GM18505 (cell line): Measurements from ENCODE around the gene PDE5A.
A peak's percentile ranks its signal among the peaks of the same experiment; 100 is the strongest.

ENCODE experiments used
- ATAC-seq: cut with Tn5 transposase; IDR thresholded peaks from one replicate; pipeline ENCODE4 v1.9.1; 2021; ENCODE audit not compliant: unreplicated experiment
- POLR2A ChIP-seq: IDR thresholded peaks from 4 replicates; pipeline ENCODE4 v1.6.1; 2011; ENCODE audit warnings: borderline replicate concordance; ENCODE audit not compliant: insufficient read depth, insufficient read length; ENCODE audit errors: extremely low read depth

PDE5A gene

DNA sequence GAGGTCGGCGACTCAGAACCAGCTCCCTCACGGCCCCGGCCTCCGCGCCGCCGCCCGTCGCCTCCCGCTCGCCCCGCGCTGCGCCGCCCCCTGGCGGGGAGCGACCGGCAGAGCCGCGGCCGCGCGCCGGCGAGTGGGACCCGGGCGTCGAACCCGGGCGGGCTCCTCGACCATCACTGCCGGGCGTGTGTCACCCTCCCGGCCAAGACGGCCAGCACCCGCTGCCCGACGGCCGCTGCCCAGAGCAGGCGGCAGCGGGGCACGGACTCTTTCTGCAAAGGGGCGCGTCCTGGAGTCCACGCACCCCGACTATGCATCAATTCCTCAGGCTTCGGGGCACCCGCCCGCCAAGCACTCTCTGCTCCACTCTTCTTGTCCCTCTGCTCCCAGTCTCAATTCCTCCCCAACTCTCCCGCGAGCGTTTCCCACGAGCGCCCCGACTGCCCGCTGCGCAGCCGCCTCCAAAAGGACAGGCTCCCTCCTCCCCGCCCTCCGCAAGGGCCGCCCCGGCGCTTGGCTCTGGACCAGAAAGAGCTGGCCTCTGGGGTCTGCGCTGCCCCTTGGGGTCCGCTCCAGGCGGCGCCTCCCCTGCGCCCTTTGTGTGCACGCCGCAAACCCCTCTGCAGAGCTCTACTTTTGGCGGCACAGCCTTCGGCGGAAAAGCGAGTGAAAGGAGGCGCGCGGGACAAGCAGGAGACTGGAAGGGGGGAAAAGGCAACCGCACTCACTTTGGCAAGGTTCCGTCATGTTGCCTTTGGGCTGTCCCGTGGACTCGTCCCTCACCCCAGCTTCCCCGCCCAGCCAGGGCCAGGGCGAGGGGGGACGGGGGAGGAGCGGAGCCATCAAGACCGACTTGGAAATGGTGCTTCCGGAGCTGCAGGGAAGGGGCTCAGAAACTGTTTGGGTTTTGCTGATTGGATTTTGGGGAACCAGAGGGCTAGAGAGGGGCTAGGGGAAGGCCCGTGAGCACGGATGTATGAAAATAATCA, 1.0 kb downstream of the PDE5A start:
- no peak for TF ChIP-seq POLR2A
- peak; percentile 54 for ATAC-seq

DNA sequence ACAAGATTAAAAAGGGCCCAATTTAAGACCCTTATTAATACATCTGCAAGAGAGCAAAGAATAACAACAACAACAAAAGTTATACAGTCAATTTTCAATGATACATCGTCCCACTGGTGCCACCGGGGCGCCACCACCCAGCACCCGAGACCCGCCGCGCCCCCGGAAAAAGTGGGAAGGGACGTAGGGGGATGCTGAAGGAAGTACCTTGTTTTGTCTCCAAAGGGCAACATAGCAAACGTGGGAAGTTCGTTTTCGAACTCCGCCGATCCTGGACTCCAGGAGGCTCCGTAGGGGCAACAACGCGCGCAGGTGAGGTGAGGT, 1.7 kb downstream of the PDE5A start:
- ATAC-seq, result no peak

DNA sequence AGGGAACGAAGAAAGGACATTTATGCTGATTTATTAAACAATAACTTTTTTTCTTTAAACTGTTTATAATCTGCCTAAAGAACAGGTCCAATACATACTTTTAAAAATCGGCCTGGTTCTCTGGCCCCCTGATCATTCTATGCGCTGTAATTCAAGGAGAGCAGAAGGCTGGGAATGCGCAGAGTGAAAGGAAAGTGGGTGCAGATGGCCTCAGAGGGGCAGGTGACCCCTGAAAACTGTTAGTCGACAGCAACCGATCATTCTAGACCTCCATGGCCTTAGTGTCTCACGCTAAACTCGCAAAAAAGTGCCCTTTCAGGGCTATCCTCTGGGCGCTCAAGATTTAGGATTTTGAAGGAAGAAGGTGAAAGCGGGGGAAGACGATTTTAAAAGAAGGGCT, 2.2 kb downstream of the PDE5A start:
- ATAC-seq, result no peak

More for the DNA sequence above, 1.7 kb downstream of the PDE5A start:
- no peak for TF ChIP-seq POLR2A

DNA sequence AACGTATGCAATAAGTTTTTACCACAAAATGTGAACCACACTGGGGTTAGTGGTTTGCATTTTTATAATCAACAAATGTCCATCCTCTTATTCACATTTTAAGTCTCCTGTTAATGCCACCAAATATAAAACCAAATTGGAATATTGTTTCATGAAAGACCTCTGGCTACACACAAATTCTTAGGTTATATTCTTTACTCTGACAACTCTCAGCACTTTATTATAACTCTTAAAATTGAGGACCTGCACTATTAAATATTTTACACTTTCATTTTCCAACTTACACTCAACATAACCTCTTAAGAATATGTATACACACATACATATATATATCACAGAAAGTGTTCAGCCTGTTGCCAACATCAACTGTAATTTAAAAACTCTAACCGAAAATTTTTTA, 2.8 kb downstream of the PDE5A start:
- no peak for TF ChIP-seq POLR2A
- no peak for ATAC-seq

More for the DNA sequence above, 2.2 kb downstream of the PDE5A start:
- TF ChIP-seq POLR2A, result no peak

DNA sequence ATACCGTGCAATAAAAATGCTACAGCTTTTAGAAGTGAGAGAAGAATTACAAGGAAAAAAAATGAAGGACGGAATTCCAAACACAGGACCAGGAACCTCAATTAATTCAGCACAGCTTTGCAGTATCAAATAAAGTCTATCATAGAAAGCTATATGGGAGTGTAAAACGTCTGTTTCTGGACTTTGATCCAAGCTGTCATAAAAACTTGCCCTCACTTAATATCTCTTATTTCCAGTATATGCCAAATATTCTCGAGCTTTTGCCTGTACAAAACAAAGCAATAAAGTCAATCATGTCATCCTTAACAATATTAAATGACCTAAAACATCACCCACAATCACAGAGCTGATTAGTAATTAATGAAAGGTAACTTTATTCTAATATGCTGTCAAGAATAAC, 4.2 kb downstream of the PDE5A start:
- ATAC-seq, result no peak
- no peak for TF ChIP-seq POLR2A

DNA sequence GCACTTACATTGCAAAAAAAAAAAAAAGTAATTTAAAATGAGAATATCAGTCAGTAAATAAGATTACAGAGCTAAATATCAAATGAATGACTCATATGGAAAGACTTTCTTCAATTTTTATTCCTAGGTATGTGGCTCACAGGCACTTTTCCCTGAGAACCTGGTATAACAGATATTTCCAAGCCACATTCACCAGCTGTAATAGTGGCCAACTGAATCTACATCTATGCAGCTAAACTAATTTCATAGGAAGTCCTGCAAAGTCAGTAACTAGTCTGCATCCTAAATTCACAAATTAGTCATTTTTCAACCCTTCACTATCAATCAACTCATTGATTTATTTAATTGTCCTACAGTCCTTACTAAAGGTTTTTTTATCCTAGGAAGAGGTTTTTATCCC, 5.6 kb downstream of the PDE5A start:
- no peak for ATAC-seq
- TF ChIP-seq POLR2A, result no peak

DNA sequence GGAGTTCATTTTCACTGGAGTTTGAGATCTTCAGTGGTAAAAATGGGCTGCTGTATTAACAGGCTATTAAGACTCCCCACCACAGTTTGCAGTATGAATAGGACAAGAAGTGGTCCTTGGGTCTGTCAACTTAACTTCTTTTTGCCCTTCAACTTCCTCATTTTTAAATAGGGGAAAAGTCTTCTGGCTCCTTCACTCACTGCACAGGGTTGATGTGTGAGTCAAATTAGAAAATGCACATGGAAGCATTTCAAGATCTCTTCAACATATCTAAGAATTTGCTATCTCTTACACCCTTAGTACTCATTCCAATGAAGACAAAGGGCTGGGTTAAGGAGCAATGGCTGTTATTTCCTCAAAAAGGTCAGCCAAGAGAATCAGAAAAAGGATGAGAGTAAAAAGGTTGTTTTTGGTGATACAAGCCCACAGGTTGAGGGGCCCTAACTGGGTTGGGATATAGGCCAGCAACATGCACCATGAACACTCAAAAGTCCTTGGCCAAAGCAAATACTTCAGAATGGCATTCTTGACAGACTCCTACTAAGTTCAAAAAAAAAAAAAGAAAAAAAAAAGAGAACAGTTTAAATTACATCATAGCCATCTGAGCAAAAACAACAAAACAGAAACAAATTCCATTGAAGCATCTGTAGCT, 13.4 kb downstream of the PDE5A start:
- ATAC-seq, result no peak
- no peak for TF ChIP-seq POLR2A

DNA sequence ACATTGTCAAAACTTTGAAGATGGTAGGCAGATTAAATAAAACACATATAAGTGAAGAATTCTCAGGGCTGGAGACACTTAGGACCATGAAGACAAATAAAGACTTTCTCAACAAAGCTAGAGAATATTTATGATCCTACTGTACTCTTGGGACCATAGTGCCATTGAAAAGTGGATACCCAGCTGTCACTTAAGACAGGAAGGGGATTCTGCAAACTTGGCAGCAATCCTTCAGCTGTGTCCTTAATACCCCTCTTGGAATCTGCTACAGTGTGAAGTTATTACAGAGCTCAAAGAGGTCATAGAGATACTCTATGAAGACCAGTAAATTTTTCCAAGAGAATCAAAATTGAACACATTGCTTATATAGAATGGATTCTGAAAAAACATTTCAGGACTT, 24.3 kb downstream of the PDE5A start:
- no peak for ATAC-seq

DNA sequence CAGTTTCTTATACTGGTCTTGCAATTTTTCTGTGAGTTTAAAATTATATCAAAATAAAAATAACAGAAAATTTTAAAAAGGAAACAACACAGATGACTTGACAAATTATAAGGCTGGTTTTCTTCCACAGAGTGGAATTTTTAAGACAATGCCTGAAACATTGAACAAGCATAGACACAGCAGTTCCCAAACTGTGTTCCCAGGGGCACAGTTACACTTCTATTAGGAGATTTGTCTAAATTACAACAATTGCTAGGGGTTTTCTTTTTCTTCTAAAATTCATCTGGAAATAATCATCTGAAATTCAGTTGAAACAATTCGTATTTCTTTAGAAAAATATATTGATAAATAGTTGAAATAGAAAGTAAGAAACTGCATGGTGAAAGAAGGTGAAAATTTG, 26.2 kb downstream of the PDE5A start:
- ATAC-seq, result no peak

More for the DNA sequence above, 24.3 kb downstream of the PDE5A start:
- no peak for TF ChIP-seq POLR2A

DNA sequence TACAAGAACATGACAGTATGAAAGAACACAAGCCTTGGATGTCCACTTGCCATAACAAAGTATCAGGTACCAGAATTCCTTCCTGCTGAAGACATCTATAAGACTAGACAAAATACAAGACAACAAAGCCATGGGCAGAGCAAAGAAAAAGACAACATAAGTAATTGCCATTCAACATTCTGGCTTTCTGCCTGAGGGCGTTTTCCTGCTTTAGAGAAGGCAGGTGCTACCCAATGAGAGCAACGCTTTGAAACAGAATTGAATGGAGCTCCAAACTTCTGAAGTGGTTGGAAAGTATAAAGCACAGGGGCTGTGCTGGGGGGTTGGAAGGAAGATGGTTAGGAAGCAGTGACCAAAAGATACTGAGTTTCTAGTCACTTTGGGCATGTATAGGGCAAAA, 30.1 kb downstream of the PDE5A start:
- TF ChIP-seq POLR2A, result no peak
- ATAC-seq, result no peak

More for the DNA sequence above, 26.2 kb downstream of the PDE5A start:
- no peak for TF ChIP-seq POLR2A

DNA sequence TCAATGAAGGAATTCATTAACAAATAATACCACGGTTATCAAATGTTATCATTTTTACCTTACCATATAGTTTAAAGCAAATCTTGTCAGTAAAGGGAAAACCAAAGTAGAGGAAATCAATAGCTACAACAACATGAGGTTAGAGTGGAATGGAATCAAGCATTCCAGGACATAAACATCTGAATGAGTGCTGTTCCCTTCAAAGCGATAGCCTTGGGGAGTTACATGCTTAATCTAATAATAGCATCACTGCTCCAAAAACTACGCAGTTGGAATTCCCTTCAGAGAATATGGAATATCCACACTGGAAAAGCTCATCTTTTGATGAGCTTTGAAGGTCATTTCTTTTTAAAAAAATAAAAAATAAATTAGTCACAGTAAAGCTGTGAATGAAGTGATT, 31.2 kb downstream of the PDE5A start:
- ATAC-seq, result no peak
- TF ChIP-seq POLR2A, result no peak

DNA sequence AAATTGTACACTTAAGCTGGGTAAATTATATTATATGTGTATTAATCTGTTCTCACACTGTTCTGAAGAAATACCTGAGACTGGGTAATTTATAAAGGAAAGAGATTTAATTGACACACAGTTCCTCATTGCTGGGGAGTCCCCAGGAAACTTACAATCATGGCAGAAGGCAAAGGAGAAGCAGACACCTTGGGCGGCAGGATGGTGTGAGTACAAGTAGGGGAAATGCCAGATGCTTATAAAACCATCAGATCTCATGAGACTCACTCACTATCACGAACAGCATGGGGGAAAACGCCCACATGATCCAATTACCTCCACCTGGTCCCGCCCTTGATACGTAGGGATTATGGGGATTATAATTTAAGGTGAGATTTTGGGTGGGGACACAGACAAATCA, 34.9 kb downstream of the PDE5A start:
- ATAC-seq, result no peak
- TF ChIP-seq POLR2A, result no peak

DNA sequence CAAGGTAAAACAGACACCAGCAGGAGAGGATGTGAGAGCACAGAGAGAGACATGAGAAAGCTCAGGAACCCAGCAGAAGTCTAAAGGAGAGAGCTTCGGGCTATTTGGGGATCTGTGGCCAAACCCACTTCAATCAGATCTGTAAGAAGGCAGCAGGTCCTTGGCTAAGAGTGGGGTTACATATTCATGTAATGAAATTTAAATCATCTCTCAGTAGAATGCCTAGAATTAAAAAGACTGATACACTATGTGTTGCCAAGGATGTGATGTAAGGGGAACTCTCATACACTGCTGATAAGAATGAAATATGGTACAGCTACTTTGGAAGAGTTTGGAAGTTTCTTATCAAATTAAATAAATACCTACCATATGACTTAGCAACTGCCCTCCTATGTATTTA, 35.8 kb downstream of the PDE5A start:
- no peak for TF ChIP-seq POLR2A
- no peak for ATAC-seq

DNA sequence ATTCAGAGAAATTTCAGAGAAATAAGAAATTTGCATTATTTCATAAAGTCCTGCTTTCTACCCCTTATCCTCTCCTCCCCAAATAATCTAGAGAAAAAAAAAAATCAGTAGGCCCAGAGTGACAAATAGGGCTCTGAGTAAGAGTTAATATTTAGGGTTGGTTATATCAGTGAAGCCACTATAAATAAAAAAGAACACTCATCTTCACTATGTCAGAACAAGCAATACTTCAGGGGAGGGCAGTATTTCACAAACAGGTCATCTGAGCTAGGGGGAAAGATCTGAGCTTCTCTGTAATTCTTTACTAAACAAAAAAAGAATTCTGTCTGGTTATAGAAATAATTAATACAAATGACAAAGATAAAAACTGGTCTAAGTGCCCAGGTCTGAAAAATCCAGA, 39.4 kb downstream of the PDE5A start:
- ATAC-seq, result no peak

More for the DNA sequence above, 39.4 kb downstream of the PDE5A start:
- no peak for TF ChIP-seq POLR2A
